Stimulated activated CD4-positive, alpha-beta T cell treated with anti-CD3 and anti-CD28 coated beads, Interleukin-12 subunit alpha, Interleukin-12 subunit beta, amount 100 ng/mL, for 48 hours (primary cell): Measurements from ENCODE around the gene GLIS2.

Source experiments
- DNase-seq, 3 donors: peaks; one replicate each; pipeline ENCODE4 v3.0.0-alpha.2; 2020; ENCODE audit warnings: low read depth in 2 of 3, low spot score in 1 of 3

Gene GLIS2

DNA sequence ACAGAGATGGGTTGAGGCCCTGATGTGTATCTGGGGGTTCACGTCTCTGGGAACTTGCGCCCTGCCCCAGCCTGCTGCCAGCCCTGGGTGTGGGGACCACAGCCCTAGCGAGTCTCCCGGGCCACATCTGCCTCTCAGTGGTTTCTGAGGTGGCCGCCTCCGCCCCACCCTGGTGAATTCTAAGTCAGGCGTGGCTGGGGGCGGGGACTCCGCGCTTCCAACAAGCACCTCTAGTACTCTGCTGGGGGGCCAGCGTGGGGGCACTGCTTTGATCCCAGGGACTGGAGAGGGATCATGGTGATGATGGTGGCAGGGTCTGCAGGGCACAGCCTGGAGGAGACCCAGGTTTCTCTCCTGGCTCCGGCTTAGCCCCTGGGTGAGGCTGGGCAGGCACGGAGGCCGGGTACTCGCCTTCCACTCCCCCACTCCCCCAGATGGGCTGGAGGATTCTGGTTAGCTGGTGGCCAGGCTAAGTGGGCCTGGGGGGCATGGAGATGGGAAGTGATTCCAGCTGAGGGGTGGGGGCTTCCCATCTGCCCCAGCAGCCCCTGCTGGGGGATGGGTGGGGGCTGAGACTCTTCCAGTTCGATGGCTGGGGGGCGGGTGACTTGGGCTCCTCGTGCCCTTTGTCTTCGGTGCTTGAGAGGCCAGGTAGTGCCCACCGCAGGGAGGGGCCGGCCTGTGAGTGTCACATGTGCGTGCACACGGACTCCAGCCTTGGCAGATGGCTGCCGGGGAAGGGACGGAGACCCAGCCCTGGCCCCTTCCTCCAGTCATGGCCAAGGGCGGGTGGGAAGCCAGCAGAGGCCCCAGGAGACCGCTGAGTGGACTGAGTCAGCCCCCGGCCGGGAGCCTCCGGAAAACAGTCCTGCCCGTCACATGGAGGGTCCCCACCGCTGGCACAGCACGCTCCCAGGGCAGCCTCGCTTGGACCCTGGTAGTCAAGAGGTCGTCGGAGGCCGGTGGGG, 3.9 kb downstream of the GLIS2 start:
- DNase-seq = peak in 1 of 3 donors; percentile 50

DNA sequence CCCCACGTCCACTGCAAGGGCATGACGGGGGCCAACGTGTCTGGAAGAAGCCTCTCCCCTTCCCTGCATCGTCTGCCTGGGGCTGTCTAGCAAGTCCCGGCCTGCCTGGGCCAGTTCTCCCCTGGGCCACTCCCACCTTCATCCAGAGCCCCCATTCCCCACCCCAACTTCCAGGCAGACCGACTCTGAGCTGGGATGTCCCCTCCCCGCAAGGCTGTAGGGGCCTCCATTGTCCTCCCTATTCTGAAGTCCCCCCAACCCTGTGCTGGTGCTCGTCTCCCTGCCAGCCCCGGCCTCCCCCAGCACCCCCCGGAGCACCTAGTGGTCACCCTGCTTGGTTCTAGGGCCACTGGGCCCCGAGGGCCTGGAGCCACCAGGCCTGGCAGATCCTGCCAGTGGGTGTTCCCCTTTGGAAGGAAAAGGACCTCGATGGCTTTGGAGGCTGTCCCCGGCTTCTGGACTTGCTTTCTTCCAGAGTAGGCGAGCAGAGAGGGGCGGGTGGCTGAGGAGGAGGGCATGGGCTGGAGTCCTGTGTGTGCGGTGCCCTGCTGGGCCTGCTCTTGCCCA, 4.8 kb downstream of the GLIS2 start:
- DNase-seq = no peak

DNA sequence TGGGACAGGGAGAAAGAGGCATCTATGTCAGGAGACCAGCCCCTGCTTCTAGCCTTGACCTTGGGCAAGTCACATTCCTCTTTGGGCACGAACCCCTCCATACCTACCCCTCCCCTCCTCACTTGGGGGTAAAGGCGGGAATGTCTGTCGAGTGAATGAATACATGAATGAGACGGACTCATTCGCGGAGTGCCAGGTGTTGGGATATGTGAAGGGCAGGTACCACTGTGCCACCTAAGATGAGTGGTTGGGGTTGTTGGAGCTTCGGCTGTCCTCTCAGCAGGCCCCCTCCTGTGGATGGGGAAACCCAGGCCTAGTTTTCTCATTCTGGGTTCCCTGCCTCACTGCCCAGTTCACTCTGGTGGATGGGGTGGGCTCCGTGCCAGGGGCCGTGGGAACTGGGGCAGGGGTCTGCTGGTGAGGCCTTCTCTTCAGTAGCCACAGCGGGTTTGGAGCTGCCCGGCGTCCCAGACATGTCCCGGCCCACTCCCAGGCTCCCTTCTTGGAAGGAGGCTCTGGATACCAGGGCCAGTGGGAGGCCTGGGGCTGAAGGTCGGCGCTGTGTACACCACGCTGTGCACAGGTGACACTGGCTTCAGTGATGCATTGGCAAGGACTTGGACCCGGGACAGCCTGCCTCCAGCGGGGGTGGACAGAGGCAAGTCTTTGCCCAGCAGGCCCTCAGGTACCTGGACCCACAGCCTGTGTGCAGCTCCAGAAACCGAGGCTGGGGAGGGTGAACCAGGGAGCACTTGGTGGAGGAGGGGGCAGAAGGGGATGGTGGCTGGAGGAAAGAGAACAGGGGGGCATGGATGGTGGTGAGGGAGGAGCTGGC, 5.6 kb downstream of the GLIS2 start:
- no peak for DNase-seq

- DNase-seq = no peak
Measured at GRCh38 chr16:4322121-4323052, 6.5 kb downstream of the GLIS2 start.

GRCh38 chr16:4323071-4323844, 7.4 kb downstream of the GLIS2 start:
- DNase-seq = no peak

GRCh38 chr16:4323845-4324488, 8.1 kb downstream of the GLIS2 start:
- no peak for DNase-seq

DNA sequence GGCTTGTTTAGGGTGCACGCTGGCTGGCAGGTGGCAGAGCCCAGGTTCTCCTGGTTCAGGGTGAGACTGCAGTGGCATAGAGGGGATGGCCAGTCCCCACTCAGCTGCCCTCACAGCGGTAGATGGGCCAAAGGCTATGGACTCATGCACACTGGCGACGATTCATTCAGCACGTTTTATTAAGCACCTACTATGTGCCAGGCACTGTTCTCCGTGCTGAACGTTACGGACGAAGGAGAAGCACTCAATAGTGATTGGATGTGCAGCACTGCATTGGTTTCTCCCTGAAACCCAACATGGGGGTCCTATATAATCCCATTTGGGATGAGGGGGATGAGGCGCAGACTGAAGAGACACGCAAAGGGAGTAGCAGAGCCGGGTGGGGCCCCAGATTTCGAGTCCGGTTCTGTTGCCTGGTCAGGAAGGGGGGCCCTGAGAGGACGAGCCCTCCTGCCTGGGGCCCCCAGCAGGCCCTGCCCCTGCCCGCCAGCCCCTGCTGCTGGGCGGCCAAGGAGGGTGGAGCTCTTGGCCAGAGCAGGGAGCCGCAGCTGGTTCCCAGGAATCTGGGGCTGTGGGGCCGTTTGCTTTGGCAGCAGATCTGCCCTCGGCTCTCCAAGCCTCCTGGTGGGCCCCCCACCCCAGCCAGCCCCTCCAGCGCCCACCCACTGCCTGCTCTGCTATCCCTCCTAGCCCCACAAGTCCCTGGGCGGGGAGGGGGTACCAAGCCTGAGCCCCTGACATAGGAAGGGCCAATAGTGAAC, 8.8 kb downstream of the GLIS2 start:
- no peak for DNase-seq

- DNase-seq = no peak
Measured at GRCh38 chr16:4325253-4325758, 9.4 kb downstream of the GLIS2 start.

- no peak for DNase-seq
Measured at GRCh38 chr16:4327386-4328045, 11.6 kb downstream of the GLIS2 start.

GRCh38 chr16:4328046-4328781, 12.3 kb downstream of the GLIS2 start:
- peak in 2 of 3 donors; percentile 34 to 41 for DNase-seq

- DNase-seq = no peak
Measured at GRCh38 chr16:4328782-4329775, 13.2 kb downstream of the GLIS2 start.

- DNase-seq = peak; percentile 37 to 76 (median 65)
Measured at GRCh38 chr16:4330277-4330874, 14.5 kb downstream of the GLIS2 start.

GRCh38 chr16:4332083-4332482, 16.2 kb downstream of the GLIS2 start:
- no peak for DNase-seq

- no peak for DNase-seq
Measured at GRCh38 chr16:4332623-4333307, 16.9 kb downstream of the GLIS2 start.

DNA sequence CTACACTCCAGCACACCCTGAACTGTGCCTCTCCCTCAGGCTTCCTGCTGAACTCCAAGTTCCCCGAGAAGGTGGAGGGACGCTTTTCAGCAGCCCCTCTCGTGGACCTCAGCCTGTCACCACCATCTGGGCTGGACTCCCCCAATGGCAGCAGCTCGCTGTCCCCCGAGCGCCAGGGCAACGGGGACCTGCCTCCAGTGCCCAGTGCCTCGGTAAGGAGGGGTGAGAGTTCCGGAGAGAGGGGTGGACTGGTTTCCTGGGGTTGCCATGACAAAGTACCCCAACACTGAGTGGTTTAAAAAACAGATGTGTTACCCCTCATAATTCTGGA, 17.4 kb downstream of the GLIS2 start:
- no peak for DNase-seq
